HL-60 (cell line): ENCODE results near the gene THAP3.
A peak's percentile ranks its signal among the peaks of the same experiment; 100 is the strongest.

Experiments
- DNase-seq, 2 experiments: peaks; one replicate each; pipeline ENCODE4 v3.0.0-alpha.2; 2010 to 2020; ENCODE audit warnings: low read depth in 1 of 2, low spot score in 1 of 2
- H3K27ac ChIP-seq: fragments of 250-450 bp; sonication (Bioruptor Pico); replicated peaks from 2 replicates; pipeline ENCODE4 v1.5.1; 2020; ENCODE audit warnings: mild to moderate bottlenecking, moderate library complexity
- H3K27me3 ChIP-seq: fragments of 250-450 bp; sonication (Bioruptor Pico); 2 replicates; pipeline ENCODE4 v1.5.1; 2021; ENCODE audit warnings: mild to moderate bottlenecking, moderate library complexity; ENCODE audit not compliant: insufficient read depth, poor library complexity, severe bottlenecking
- H3K4me3 ChIP-seq: replicated peaks from 2 replicates; pipeline ENCODE4 v1.5.1; 2011; ENCODE audit warnings: mild to moderate bottlenecking, control low read depth, low read length; ENCODE audit not compliant: insufficient read depth
- GABPA ChIP-seq: IDR thresholded peaks from 2 replicates; pipeline ENCODE4 v1.6.1; 2012; ENCODE audit warnings: low read depth
- POLR2AphosphoS5 ChIP-seq: IDR thresholded peaks from 2 replicates; pipeline ENCODE4 v1.6.1; 2012; ENCODE audit warnings: low read depth
- SPI1 ChIP-seq: IDR thresholded peaks from 2 replicates; pipeline ENCODE4 v1.6.1; 2012; ENCODE audit warnings: low read depth, mild to moderate bottlenecking, borderline replicate concordance
- long read RNA-seq: library from polyadenylated mRNA; unstranded; transcript quantifications from one replicate; pipeline ENCODE4 v2.0.0, GENCODE V29; 2020
- TF ChIP-seq, protein P1 (sequence below): IDR thresholded peaks from 2 replicates; pipeline ENCODE4 v1.6.1; 2012; ENCODE audit warnings: low read depth; ENCODE audit not compliant: insufficient replicate concordance
- TF ChIP-seq, protein P2 (sequence below): IDR thresholded peaks from one replicate; pipeline ENCODE4 v1.5.1; 2011; ENCODE audit warnings: low read length, control low read depth, inconsistent platforms; ENCODE audit not compliant: insufficient read depth

THAP3 gene, protein sequence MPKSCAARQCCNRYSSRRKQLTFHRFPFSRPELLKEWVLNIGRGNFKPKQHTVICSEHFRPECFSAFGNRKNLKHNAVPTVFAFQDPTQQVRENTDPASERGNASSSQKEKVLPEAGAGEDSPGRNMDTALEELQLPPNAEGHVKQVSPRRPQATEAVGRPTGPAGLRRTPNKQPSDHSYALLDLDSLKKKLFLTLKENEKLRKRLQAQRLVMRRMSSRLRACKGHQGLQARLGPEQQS
- long read RNA-seq, transcript THAP3-202 (5 exons, 1,046 nt): major isoform, 15 of 122 reads
- long read RNA-seq, partial matches to known transcripts: 94 of 122 reads
- long read RNA-seq, other reads (novel, unspliced or antisense): 10 of 122 reads

DNA sequence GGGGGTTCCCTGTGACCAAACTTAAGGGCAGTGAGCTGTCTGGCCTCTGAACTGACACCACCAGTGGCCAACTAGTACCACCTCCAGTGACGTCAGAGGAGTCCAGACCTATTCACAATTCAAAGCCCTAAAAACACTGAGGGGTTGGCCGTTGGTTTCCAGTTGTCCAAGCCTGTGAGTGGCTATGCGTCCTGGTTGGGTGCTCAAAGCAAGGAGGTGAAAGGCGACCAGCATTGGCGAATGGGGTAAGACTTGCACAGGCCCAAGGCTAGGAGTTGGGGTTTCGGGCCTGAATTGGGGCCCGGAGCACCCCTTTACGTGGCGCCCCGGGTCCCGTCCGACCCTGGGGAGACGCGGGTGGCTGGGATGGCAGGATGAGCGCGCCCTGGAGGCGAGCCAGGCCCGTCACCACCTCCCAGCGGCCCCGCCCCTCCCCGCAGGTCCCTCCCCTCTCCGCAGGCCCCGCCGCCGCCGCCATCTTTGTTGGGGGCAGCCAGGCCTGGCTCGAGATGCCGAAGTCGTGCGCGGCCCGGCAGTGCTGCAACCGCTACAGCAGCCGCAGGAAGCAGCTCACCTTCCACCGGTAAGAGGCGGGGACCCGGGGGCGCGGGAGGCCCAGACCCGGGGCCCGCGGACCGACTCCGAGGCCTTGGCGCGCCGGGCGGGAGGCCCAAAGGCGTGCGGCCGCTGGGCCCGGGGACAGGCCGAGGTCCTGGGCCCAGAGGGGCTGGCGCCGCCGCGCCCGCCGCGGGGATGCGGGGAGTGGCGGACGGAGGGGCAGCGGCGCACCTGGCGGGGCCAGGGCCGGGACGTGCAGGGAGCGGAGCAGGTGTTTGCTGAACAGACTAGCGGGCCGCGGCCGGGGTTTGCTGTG is at the start of gene THAP3:
THAP3 (plus strand) TSS at position 159 of the 874 bp plus-strand sequence; CDS start at position 510, 351 bp downstream.
- Histone ChIP-seq H3K4me3 (peak within 1 kb of the TSS; percentile 82), H3K27me3 (no peaks in the 10 kb centered on the region), H3K27ac (peak within 1 kb of the TSS; percentile 31; the same call in 1 of the 2 replicates)
- no peak for TF ChIP-seq GABPA
- TF ChIP-seq POLR2AphosphoS5: peak; percentile 16; the same call in 1 of the 2 replicates
- no peak for TF ChIP-seq SPI1
- TF ChIP-seq, protein P1, sequence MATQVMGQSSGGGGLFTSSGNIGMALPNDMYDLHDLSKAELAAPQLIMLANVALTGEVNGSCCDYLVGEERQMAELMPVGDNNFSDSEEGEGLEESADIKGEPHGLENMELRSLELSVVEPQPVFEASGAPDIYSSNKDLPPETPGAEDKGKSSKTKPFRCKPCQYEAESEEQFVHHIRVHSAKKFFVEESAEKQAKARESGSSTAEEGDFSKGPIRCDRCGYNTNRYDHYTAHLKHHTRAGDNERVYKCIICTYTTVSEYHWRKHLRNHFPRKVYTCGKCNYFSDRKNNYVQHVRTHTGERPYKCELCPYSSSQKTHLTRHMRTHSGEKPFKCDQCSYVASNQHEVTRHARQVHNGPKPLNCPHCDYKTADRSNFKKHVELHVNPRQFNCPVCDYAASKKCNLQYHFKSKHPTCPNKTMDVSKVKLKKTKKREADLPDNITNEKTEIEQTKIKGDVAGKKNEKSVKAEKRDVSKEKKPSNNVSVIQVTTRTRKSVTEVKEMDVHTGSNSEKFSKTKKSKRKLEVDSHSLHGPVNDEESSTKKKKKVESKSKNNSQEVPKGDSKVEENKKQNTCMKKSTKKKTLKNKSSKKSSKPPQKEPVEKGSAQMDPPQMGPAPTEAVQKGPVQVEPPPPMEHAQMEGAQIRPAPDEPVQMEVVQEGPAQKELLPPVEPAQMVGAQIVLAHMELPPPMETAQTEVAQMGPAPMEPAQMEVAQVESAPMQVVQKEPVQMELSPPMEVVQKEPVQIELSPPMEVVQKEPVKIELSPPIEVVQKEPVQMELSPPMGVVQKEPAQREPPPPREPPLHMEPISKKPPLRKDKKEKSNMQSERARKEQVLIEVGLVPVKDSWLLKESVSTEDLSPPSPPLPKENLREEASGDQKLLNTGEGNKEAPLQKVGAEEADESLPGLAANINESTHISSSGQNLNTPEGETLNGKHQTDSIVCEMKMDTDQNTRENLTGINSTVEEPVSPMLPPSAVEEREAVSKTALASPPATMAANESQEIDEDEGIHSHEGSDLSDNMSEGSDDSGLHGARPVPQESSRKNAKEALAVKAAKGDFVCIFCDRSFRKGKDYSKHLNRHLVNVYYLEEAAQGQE: no peak
- TF ChIP-seq, protein P2, sequence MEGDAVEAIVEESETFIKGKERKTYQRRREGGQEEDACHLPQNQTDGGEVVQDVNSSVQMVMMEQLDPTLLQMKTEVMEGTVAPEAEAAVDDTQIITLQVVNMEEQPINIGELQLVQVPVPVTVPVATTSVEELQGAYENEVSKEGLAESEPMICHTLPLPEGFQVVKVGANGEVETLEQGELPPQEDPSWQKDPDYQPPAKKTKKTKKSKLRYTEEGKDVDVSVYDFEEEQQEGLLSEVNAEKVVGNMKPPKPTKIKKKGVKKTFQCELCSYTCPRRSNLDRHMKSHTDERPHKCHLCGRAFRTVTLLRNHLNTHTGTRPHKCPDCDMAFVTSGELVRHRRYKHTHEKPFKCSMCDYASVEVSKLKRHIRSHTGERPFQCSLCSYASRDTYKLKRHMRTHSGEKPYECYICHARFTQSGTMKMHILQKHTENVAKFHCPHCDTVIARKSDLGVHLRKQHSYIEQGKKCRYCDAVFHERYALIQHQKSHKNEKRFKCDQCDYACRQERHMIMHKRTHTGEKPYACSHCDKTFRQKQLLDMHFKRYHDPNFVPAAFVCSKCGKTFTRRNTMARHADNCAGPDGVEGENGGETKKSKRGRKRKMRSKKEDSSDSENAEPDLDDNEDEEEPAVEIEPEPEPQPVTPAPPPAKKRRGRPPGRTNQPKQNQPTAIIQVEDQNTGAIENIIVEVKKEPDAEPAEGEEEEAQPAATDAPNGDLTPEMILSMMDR: peak; percentile 4
- peak in 1 of 2 experiments; percentile 84 for DNase-seq

DNA sequence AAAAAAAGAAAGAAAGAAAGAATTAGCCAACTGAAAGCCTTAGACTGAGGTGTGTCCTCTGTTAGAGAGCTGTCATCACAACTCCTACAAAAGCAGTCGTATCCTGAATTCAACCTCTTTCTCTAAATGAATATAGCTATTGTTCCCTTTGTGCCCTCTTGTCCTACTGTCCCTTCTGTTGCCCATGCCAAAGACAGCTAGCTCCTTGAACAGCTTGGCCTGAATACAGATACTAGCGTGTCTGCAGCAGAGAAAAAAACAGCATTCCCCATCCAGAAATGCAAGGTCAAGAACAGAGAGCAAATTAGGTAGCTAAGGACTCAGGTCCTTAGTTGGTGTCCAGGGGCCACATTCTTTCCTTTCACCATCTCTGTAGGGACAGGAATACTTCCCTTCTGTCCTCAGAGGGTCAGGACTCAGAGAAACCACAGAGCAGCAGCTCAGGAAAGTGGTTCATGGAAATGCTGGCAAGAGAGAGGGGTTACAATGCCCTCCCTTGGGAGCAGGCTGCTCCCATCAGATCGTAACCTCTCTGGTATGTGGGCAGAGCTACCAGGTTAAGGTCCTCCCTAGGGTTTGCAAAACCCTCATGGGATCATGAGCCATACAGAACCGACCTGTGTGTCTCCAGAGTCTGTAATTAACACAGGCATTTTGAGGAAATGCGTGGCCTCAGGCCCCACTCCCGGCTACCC is 46.7 kb upstream of the THAP3 start:
- H3K4me3 ChIP-seq: no peak overlapping the region
- TF ChIP-seq POLR2AphosphoS5 (no peak), SPI1 (no peak)
- TF ChIP-seq, protein P1: no peak
- no peak for DNase-seq
- H3K27me3 ChIP-seq: no peaks in the 10 kb centered on the region
- H3K27ac ChIP-seq: no peak overlapping the region

DNA sequence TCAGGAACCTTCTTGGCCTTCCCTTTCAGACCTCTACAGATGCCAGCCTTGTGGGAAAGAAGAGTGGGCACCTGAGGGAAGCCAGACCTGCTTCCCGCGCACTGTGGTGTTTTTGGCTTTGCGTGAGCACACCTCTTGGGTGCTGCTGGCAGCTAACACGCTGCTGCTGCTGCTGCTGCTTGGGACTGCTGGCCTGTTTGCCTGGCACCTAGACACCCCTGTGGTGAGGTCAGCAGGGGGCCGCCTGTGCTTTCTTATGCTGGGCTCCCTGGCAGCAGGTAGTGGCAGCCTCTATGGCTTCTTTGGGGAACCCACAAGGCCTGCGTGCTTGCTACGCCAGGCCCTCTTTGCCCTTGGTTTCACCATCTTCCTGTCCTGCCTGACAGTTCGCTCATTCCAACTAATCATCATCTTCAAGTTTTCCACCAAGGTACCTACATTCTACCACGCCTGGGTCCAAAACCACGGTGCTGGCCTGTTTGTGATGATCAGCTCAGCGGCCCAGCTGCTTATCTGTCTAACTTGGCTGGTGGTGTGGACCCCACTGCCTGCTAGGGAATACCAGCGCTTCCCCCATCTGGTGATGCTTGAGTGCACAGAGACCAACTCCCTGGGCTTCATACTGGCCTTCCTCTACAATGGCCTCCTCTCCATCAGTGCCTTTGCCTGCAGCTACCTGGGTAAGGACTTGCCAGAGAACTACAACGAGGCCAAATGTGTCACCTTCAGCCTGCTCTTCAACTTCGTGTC is 45.9 kb upstream of the THAP3 start:
- Histone ChIP-seq H3K27me3 (no peaks in the 10 kb centered on the region), H3K4me3 (no peak overlapping the region), H3K27ac (no peak overlapping the region)
- TF ChIP-seq, protein P2: no peak
- TF ChIP-seq SPI1 (no peak), POLR2AphosphoS5 (no peak), GABPA (no peak)
- TF ChIP-seq, protein P1: no peak
- no peak for DNase-seq
